DMS114 treated with DMSO at 0.1 percent for 48 hours (cell line): Measurements from ENCODE around the gene C1QTNF7.
A peak's percentile ranks its signal among the peaks of the same experiment; 100 is the strongest.

ENCODE experiments used
- DNase-seq: peaks from one replicate; lab custom pipeline; 2025; ENCODE audit not compliant: unreplicated experiment; lab: John Stamatoyannopoulos, UW

C1QTNF7 gene

GRCh38 chr4:15455290-15455689, 27.5 kb downstream of the C1QTNF7 start:
- DNase-seq, result no peak

GRCh38 chr4:15457406-15458201, 29.8 kb downstream of the C1QTNF7 start:
- peak; percentile 34 for DNase-seq

GRCh38 chr4:15458616-15459015, 30.8 kb downstream of the C1QTNF7 start:
- no peak for DNase-seq

- DNase-seq, result no peak
Observed at GRCh38 chr4:15459706-15460105, 31.9 kb downstream of the C1QTNF7 start.

GRCh38 chr4:15466596-15466995, 38.8 kb downstream of the C1QTNF7 start:
- no peak for DNase-seq

- DNase-seq, result no peak
Observed at GRCh38 chr4:15469402-15470127, 41.7 kb downstream of the C1QTNF7 start, which contains the start of gene CC2D2A. TSS of gene CC2D2A (plus strand) at chr4:15469882. CDS start at chr4:15475933, 6,051 bp downstream.

GRCh38 chr4:15470128-15470475, 42.3 kb downstream of the C1QTNF7 start:
- DNase-seq, result no peak

GRCh38 chr4:15476396-15476795, 48.6 kb downstream of the C1QTNF7 start:
- DNase-seq, result no peak

- no peak for DNase-seq
Observed at GRCh38 chr4:15478724-15479088, 50.9 kb downstream of the C1QTNF7 start.

GRCh38 chr4:15479089-15479912, 51.5 kb downstream of the C1QTNF7 start:
- peak; percentile 87 for DNase-seq

GRCh38 chr4:15479913-15480185, 52.0 kb downstream of the C1QTNF7 start:
- DNase-seq, result no peak

- no peak for DNase-seq
Observed at GRCh38 chr4:15481961-15482745, 54.3 kb downstream of the C1QTNF7 start.

- DNase-seq, result no peak
Observed at GRCh38 chr4:15482842-15483241, 55.0 kb downstream of the C1QTNF7 start.

- no peak for DNase-seq
Observed at GRCh38 chr4:15488136-15488535, 60.3 kb downstream of the C1QTNF7 start.

- no peak for DNase-seq
Observed at GRCh38 chr4:15488658-15489470, 61.0 kb downstream of the C1QTNF7 start.

- DNase-seq, result no peak
Observed at GRCh38 chr4:15489551-15489950, 61.7 kb downstream of the C1QTNF7 start.

- DNase-seq, result no peak
Observed at GRCh38 chr4:15493411-15493810, 65.6 kb downstream of the C1QTNF7 start.

- DNase-seq, result no peak
Observed at GRCh38 chr4:15495621-15496020, 67.8 kb downstream of the C1QTNF7 start.
